Stimulated activated naive CD4-positive, alpha-beta T cell treated with Interleukin-2 at 50 U/mL for 16 hours (primary cell): ENCODE data around the gene STAT5B.

ENCODE experiments used
- DNase-seq: peaks from one replicate; lab custom pipeline; 2025; lab: John Stamatoyannopoulos, UW

Gene STAT5B

DNA sequence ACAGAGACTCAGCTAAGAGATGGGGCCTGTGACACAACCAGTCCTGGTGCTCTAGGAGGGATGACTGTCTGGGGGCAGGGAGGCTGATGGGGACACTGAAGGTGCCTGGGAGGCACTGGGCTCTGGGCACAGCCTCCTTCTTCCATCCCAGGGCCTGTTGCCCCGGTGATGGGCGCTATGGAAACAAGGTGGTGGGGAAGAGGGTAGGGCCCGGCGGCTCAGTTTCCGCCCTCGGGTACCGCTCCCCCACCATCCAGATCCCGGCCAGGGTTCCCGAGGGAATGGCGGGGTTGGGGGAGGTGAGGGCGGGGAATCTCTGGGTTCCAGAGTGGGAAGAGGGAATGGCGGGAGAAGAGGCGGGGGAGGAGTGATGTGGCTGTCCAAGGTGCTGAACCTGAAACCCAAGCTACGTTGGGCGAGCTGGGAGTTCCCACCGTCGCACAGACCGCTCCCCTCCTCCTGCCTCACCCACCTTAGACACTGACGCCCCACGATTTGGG lies 96.2 kb downstream of the STAT5B start:
- peak; percentile 5 for DNase-seq

- no peak for DNase-seq
Observed at GRCh38 chr17:42179335-42179734, 96.9 kb downstream of the STAT5B start.

- peak; percentile 8 for DNase-seq
Observed at GRCh38 chr17:42178817-42179216, 97.4 kb downstream of the STAT5B start.

DNA sequence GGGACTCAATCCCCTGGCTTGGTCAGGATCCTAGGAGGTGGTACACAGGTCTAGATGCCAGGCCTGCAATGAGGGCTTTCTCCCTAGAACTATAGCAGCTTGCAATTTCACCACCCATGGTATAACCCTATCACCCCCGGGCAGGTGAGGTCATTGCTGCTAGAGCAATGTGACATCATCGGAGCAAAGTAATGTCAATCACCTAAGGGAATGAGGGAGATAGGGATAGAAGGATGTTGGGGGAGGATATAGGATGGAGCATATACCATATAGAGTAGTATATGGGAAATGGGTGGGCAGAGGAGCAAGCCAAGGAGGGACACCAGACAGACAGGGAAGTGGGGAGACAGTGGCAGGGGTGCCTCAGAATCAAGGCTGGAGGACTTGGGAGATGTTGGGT lies 98.5 kb downstream of the STAT5B start:
- DNase-seq: no peak

DNA sequence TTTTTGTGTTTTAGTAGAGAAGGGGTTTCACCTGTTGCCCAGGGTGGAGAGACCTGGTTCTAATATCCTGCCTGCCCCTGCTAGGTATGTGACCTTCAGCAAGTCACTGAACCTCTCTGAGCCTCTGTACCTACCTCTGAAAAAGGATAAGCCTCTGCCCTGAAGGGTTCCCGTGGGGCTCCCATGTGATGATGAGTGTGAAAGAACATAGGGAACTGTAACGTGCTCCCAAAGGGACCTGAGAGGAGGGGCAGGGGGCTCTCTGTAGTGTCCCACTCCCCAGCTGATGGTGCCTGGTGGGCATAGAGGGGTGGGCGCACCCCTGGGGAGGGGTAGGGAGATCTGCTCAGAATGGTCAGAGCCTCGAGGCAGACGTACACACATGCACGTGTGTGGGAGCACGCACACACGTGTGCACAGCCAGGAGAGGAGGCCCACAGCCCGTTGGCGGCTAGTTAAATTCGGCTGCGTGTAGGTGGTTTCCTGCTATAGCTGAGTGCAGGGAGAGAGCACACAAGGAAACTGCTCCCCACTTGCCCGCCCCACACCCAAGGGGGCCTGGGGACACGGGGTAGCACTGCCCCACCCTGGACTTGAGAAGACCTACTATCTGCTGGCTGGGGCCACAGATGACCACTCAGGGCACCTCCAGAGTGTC lies 101.9 kb downstream of the STAT5B start:
- no peak for DNase-seq

GRCh38 chr17:42171831-42172230 lies 104.4 kb downstream of the STAT5B start:
- DNase-seq: no peak

DNA sequence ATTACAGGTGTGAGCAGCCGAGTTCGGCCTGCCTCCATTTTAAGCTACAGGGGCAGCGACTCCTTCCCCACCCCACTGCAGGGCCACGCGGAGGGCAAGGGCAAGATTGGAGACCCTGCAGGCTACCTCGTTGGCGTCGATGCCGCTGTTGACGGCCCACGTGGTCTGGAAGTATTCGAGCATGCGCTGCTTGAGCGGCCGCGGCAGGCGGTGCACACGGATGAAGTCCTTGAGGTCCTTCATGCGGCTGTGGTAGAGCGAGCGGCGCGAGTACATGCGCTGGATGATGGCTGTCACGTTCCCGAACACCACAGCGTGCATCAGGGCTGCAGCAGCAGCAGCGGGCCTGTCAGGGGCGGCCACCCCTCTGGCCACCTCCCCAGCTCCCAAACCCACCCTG lies 106.8 kb downstream of the STAT5B start:
- no peak for DNase-seq

GRCh38 chr17:42167807-42168206 lies 108.4 kb downstream of the STAT5B start:
- DNase-seq: no peak

- no peak for DNase-seq
Observed at GRCh38 chr17:42166196-42166763, 109.9 kb downstream of the STAT5B start.

- no peak for DNase-seq
Observed at GRCh38 chr17:42165751-42166150, 110.4 kb downstream of the STAT5B start.

DNA sequence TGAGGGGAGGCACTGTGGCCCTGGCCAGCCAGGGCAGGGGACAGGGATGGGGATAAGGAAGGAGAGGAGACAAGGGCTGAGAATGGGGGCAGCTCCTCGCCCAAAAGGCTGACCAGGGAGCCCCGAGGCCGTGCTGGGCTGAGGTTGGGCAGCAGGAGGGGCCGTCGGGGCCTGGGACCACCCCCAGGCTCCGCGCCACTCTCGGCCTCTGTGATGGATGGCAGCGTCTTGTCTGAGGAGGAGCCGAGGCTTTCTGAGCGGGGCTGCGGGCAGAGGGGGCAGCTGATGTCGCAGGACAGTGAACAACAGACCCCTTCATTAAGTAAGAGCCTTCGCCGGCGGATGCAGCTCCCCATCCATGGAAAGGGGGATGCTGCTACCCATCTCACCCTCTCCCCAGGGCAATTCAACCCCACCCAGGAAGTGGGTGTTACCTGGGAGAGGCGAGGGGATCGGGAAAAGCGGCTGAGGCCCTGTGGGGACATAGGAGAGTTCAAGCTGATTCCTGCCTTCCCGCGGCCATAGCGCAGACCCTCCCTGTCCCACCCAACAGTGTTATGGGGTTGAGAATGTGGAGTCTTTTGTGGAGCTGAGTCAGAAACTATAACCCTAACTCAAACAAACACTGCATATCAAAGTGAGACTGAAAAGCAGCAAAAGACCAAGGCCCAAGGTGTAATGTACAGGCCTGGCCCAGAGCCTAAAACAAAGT lies 112.3 kb downstream of the STAT5B start:
- no peak for DNase-seq

DNA sequence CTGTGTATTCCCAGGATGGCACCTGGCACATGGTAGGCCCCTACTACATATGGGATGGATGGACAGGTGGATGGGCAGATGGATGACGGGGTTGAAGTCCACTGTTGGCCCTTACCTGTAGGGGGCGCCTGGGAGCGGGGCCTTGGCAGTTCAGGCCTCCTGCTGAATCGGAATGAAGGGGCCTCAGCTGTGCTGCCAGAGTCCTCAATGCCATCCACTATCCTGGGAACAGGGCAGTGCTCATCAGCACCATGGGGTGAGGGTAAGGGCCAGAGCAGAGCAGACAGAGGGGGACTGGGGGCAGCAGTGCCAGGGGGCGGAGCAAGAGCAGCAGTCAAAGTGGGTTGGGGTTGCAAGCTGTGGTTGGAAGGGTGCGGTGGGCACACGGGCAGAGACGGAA lies 113.1 kb downstream of the STAT5B start:
- DNase-seq: peak; percentile 9

- DNase-seq: no peak
Observed at GRCh38 chr17:42160531-42160910, 115.7 kb downstream of the STAT5B start.

- no peak for DNase-seq
Observed at GRCh38 chr17:42159796-42160530, 116.2 kb downstream of the STAT5B start.

DNA sequence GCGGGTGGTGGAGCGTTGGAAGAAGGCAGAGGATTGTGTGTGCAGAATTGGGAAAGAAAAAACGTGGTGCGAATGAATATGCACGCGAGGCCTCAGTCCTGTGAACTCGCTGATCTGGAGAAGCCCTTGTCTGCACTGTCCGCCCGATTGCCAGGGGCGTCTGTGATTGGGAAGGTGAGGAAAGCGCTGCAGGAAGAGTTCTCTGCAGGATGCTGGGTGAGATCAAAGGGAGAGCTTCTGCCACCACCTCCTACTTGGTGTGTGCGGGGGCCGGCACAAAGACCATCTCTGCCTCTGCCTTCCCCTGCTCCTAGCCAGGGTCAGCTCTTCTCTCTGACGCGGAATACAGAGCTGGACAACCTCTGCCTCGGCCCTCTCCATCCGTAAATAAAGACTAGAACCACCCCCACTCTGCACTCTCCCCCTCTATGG lies 120.6 kb downstream of the STAT5B start:
- DNase-seq: no peak

GRCh38 chr17:42153919-42154742 lies 122.1 kb downstream of the STAT5B start:
- DNase-seq: no peak
